Hepatocyte (in vitro differentiated cells): ENCODE data around the gene ABHD4. TPM values are rescaled to one million over a fixed set of nuclear protein-coding genes. Genes with fewer than 3 reads are reported as not detected.
A peak's percentile ranks its signal among the peaks of the same experiment; 100 is the strongest.

ENCODE experiments used
- DNase-seq: peaks from one replicate; pipeline ENCODE4 v3.0.0-alpha.2; 2016; ENCODE audit warnings: low spot score
- H2AFZ ChIP-seq: fragments of 200-600 bp; sonication (generic); 2 replicates; pipeline ENCODE4 v1.6.0; 2016; ENCODE audit warnings: antibody characterized with exemption, mild to moderate bottlenecking
- H3K27ac ChIP-seq: fragments of 200-600 bp; sonication (generic); 2 replicates; pipeline ENCODE4 v1.5.1; 2016; ENCODE audit warnings: mild to moderate bottlenecking
- H3K27me3 ChIP-seq: fragments of 200-600 bp; sonication (generic); 2 replicates; pipeline ENCODE4 v1.6.1; 2016
- H3K36me3 ChIP-seq: fragments of 200-600 bp; sonication (generic); replicated peaks from 2 replicates; pipeline ENCODE4 v1.5.1; 2016; ENCODE audit warnings: low read depth; ENCODE audit not compliant: insufficient read depth
- H3K4me1 ChIP-seq: fragments of 200-600 bp; sonication (generic); 2 replicates; pipeline ENCODE4 v1.5.1; 2016; ENCODE audit warnings: mild to moderate bottlenecking, moderate library complexity; ENCODE audit not compliant: insufficient read depth
- H3K4me2 ChIP-seq: fragments of 200-600 bp; sonication (generic); 2 replicates; pipeline ENCODE4 v1.6.0; 2016
- H3K4me3 ChIP-seq: fragments of 200-600 bp; sonication (generic); 2 replicates; pipeline ENCODE4 v1.5.1; 2016; ENCODE audit warnings: mild to moderate bottlenecking
- H3K79me2 ChIP-seq: fragments of 200-600 bp; sonication (generic); 2 replicates; pipeline ENCODE4 v1.6.0; 2017; ENCODE audit warnings: mild to moderate bottlenecking
- H3K9me2 ChIP-seq: fragments of 200-600 bp; sonication (generic); replicated peaks from 2 replicates; pipeline ENCODE4 v1.6.0; 2017; ENCODE audit warnings: mild to moderate bottlenecking; ENCODE audit not compliant: insufficient read depth
- H3K9me3 ChIP-seq: fragments of 200-600 bp; sonication (generic); 2 replicates; pipeline ENCODE4 v1.5.1; 2016; ENCODE audit warnings: low read depth, mild to moderate bottlenecking
- H4K20me1 ChIP-seq: fragments of 200-600 bp; sonication (generic); 2 replicates; pipeline ENCODE4 v1.6.0; 2016; ENCODE audit warnings: mild to moderate bottlenecking; ENCODE audit not compliant: insufficient read depth, poor library complexity, severe bottlenecking
- EZH2 ChIP-seq: fragments of 200-600 bp; sonication (generic); IDR thresholded peaks from 2 replicates; pipeline ENCODE4 v1.6.1; 2016; ENCODE audit warnings: antibody characterized with exemption, mild to moderate bottlenecking, borderline replicate concordance
- EZH2phosphoT487 ChIP-seq: fragments of 200-600 bp; sonication (generic); IDR thresholded peaks from one replicate; pipeline ENCODE4 v1.6.1; 2018; ENCODE audit warnings: antibody characterized with exemption, mild to moderate bottlenecking, low read depth, moderate library complexity; ENCODE audit not compliant: unreplicated experiment, severe bottlenecking
- WGBS: methylation state at CpG from one replicate; pipeline ENCODE4 v1.1.6; 2016; ENCODE audit warnings: low lambda C conversion rate; ENCODE audit errors: missing lambda C conversion rate; 5-methylcytosine and 5-hydroxymethylcytosine counted together
- polyA plus RNA-seq: library from polyadenylated mRNA; unstranded; fragments of >200 nt; fragmentation: Nextera tagmentation; extraction: Ambion mirVana; gene quantifications from 2 replicates; pipeline ENCODE4 v1.2.1, GENCODE V29; 2016
- total RNA-seq: library from RNA; depleted of rRNA; stranded (reverse); fragments of >200 nt; gene quantifications from 2 replicates; pipeline ENCODE4 v1.2.3, GENCODE V29; 2014
- TF ChIP-seq, protein P1 (sequence below): fragments of 200-600 bp; sonication (generic); IDR thresholded peaks from 2 replicates; pipeline ENCODE4 v1.5.1; 2016; ENCODE audit warnings: antibody characterized with exemption, mild to moderate bottlenecking; ENCODE audit not compliant: poor library complexity

Gene ABHD4
- total and polyA plus RNA-seq, 2 experiments from 2014 or later, result 30.7 to 49.8 TPM

DNA sequence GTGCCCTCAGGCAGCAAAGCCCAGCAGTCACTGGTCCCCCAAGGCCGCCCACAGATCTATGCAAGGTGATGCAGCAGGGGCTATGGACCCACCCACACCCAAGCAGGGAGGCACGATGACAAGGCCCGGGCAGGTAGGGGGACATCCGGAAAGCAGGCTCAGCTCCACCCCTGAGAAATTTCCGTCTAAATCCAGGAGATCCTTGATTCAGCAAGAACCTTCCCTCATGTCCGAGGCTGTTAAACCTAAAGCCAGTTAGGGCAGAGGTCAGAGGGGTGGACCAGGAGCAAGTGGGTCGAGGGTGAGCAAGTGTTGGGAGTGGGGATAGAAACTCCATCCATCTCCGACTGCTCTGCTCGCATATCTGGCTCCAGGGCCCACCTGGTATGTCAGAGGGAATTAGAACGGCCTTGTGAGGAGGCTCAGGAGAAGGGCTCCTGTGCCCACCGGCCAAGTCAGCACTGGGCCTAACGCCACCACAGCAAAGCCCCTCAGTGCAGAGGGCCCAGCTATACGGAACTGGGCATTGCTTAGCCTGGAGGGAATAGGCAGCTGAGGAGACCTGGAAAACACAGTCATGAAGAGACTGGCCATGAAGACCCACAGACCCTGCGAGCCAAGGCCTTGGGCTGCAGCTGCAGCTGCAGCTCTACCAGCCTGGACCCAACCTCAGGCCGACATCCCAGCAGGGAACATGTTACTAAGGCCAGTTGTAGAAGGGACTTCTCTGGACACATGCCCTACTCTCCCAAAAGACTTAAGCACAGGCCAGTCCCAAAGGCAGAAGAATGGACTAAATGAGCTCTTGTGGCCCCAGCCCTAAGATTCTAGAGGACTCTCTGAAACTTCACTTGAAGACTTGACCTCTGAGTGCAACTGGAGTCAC lies 43.4 kb upstream of the ABHD4 start:
- H3K27ac ChIP-seq, result no peak overlapping the region
- 93% methylated on average over 15 of the region's 15 CpGs for WGBS

DNA sequence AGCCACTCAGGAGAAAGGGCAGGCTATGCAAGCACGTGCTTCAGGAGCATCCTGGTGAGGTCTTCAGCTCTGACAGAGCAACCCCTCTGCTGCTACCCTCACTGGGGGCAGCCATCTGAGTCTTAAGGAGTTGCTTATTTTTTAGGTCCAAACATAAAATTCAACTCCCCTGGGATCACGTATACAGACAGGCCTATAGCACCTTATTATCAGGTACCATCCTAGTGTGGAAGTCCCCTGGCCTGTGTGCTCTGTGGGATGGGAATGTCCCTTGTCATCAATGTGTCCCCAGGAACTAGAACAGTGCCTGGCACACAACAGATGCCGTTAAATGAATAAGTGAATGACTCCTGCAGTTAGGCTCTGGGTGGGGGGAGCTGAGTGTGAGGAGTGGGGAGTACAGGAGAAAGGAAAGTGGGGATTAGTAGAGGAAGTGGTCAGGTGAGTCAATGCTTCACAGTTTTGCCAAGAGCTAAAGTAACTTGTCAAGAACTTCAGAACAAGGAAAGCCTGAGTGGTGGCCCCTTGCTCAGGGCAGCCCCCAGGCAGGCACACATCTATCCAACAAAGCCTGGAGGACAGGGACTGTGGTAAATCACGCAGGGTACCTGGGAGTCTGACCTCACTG lies 42.6 kb upstream of the ABHD4 start:
- Histone ChIP-seq H3K27ac (no peak overlapping the region), H3K79me2 (no peaks in the 10 kb centered on the region), H3K27me3 (no peaks in the 10 kb centered on the region), H4K20me1 (no peaks in the 10 kb centered on the region), H3K4me2 (no peak overlapping the region), H2AFZ (no peak overlapping the region), H3K9me2 (no peaks in the 10 kb centered on the region), H3K36me3 (no peaks in the 10 kb centered on the region), H3K9me3 (no peaks in the 10 kb centered on the region), H3K4me1 (peaks cover 19% of the 10 kb centered on the region), H3K4me3 (no peak overlapping the region)
- 95% methylated on average over 4 of the region's 4 CpGs for WGBS
- no peak for DNase-seq
- TF ChIP-seq EZH2phosphoT487, result no peak
- no peak for TF ChIP-seq EZH2
- TF ChIP-seq, protein P1, sequence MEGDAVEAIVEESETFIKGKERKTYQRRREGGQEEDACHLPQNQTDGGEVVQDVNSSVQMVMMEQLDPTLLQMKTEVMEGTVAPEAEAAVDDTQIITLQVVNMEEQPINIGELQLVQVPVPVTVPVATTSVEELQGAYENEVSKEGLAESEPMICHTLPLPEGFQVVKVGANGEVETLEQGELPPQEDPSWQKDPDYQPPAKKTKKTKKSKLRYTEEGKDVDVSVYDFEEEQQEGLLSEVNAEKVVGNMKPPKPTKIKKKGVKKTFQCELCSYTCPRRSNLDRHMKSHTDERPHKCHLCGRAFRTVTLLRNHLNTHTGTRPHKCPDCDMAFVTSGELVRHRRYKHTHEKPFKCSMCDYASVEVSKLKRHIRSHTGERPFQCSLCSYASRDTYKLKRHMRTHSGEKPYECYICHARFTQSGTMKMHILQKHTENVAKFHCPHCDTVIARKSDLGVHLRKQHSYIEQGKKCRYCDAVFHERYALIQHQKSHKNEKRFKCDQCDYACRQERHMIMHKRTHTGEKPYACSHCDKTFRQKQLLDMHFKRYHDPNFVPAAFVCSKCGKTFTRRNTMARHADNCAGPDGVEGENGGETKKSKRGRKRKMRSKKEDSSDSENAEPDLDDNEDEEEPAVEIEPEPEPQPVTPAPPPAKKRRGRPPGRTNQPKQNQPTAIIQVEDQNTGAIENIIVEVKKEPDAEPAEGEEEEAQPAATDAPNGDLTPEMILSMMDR, result no peak

More for the DNA sequence above, 43.4 kb upstream of the ABHD4 start:
- H3K27me3 ChIP-seq, result no peaks in the 10 kb centered on the region
- no peak overlapping the region for H3K4me2 ChIP-seq
- no peaks in the 10 kb centered on the region for H3K9me3 ChIP-seq
- no peak overlapping the region for H3K4me3 ChIP-seq
- H3K79me2 ChIP-seq, result no peaks in the 10 kb centered on the region
- no peak for DNase-seq
- no peaks in the 10 kb centered on the region for H3K36me3 ChIP-seq
- H3K4me1 ChIP-seq, result peaks cover 21% of the 10 kb centered on the region
- H3K9me2 ChIP-seq, result no peaks in the 10 kb centered on the region
- TF ChIP-seq, protein P1, result no peak
- TF ChIP-seq EZH2phosphoT487, result no peak
- TF ChIP-seq EZH2, result no peak
- H4K20me1 ChIP-seq, result no peaks in the 10 kb centered on the region
- no peak overlapping the region for H2AFZ ChIP-seq

DNA sequence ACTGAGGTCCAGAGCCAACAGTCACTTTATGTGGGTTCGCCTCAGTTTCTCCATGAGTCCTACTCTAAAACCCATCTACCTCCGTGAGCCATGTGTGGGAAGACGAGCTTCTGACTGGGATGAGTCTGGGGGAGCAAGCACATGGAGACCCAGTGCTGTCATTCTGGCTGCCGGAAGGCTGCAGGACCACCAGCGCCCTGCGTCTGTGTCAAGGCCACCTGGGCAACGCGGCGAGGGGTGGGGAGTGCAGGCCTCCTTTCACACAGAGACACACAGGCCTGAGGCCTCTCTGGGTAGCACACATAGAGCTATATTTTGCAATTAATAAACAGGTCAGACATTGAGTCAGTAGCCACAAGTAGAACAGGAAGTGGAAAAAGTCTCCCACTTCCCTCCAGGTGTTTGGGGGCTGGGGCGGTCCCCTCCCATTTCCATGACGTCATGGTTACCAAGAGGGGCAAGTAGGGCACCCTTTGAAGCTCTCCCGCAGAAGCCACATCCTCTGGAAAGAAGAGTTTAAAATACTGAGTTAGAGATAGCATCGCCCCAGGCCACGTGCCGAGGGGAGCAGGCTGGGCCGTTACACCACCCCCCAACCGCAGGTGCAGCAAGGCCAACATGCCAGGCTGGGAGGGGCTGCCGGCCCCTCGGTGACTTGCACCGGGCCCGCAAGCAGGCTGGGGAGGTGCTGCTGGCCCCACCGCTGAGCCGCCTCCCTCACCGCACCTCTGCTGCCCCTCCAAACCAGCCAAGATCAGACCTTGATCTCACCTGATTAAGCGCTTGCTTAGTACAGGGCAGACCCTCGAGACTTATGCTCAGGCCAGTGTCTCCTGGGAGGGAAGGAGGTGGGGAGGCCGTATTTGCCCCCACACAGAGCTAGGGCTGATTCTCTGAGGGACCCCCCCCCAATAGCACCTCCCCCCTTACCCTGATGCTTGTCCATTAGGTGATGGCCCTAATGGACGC lies 41.8 kb upstream of the ABHD4 start:
- H3K4me1 ChIP-seq, result peaks cover 23% of the 10 kb centered on the region
- 80% methylated on average over 28 of the region's 28 CpGs for WGBS
- no peak for DNase-seq

More for the DNA sequence above, 41.8 kb upstream of the ABHD4 start:
- Histone ChIP-seq H3K4me2 (peak overlapping the region; percentile 70), H4K20me1 (no peaks in the 10 kb centered on the region), H3K27ac (no peak overlapping the region), H3K79me2 (no peaks in the 10 kb centered on the region), H3K9me3 (no peaks in the 10 kb centered on the region), H3K27me3 (no peaks in the 10 kb centered on the region), H3K36me3 (no peaks in the 10 kb centered on the region), H3K4me3 (no peak overlapping the region), H2AFZ (peak overlapping the region; percentile 44), H3K9me2 (no peaks in the 10 kb centered on the region)
- TF ChIP-seq EZH2phosphoT487 (no peak), EZH2 (no peak)
- TF ChIP-seq, protein P1, result no peak
